OCI-LY1 (cell line): ENCODE data around the gene HEBP2.

Experiments used
- H2AFZ ChIP-seq: fragments of 200-600 bp; sonication (generic), shearing (Covaris generic); 2 replicates; pipeline ENCODE4 v1.6.0; 2014; ENCODE audit warnings: antibody characterized with exemption, mild to moderate bottlenecking, low read length
- H3F3A ChIP-seq: fragments of 200-600 bp; sonication (generic), shearing (Covaris generic); 2 replicates; pipeline ENCODE4 v1.6.0; 2014; ENCODE audit warnings: mild to moderate bottlenecking, antibody characterized with exemption, low read length, moderate library complexity; ENCODE audit not compliant: insufficient read depth
- H3K27ac ChIP-seq: fragments of 200-600 bp; sonication (generic); 2 replicates; pipeline ENCODE4 v1.5.1; 2014; ENCODE audit warnings: low read length, mixed run types, mild to moderate bottlenecking, low read depth; ENCODE audit not compliant: poor library complexity, severe bottlenecking
- H3K27me3 ChIP-seq: fragments of 200-600 bp; sonication (generic); 2 replicates; pipeline ENCODE4 v1.6.0; 2014; ENCODE audit warnings: antibody characterized with exemption, mild to moderate bottlenecking, low read length, moderate library complexity; ENCODE audit not compliant: insufficient read depth
- H3K36me3 ChIP-seq: fragments of 200-600 bp; sonication (generic); 2 replicates; pipeline ENCODE4 v1.6.1; 2014; ENCODE audit warnings: mild to moderate bottlenecking, antibody characterized with exemption, low read length, moderate library complexity, mixed read lengths; ENCODE audit not compliant: insufficient read depth
- H3K4me1 ChIP-seq: fragments of 200-600 bp; sonication (generic); 2 replicates; pipeline ENCODE4 v1.5.1; 2014; ENCODE audit warnings: mild to moderate bottlenecking, low read length, moderate library complexity; ENCODE audit not compliant: insufficient read depth, severe bottlenecking
- H3K4me2 ChIP-seq: fragments of 200-600 bp; sonication (generic), shearing (Covaris generic); 2 replicates; pipeline ENCODE4 v1.6.1; 2014; ENCODE audit warnings: low read length
- H3K4me3 ChIP-seq: fragments of 200-600 bp; sonication (generic); 2 replicates; pipeline ENCODE4 v1.5.1; 2014; ENCODE audit warnings: low read length, low read depth, mild to moderate bottlenecking, mixed read lengths; ENCODE audit not compliant: poor library complexity, severe bottlenecking
- H3K79me2 ChIP-seq: fragments of 200-600 bp; shearing (Covaris generic); 2 replicates; pipeline ENCODE4 v1.6.1; 2016; ENCODE audit warnings: mixed run types, low read length, mixed read lengths; ENCODE audit not compliant: insufficient read depth
- H3K9ac ChIP-seq: fragments of 200-600 bp; sonication (generic), shearing (Covaris generic); 2 replicates; pipeline ENCODE4 v1.6.1; 2014; ENCODE audit warnings: mild to moderate bottlenecking, low read length, mixed read lengths
- H3K9me2 ChIP-seq: fragments of 200-600 bp; sonication (generic), shearing (Covaris generic); 2 replicates; pipeline ENCODE4 v1.6.1; 2014; ENCODE audit warnings: low read depth, mild to moderate bottlenecking, low read length, mixed read lengths
- H3K9me3 ChIP-seq: fragments of 200-600 bp; shearing (Covaris generic); 2 replicates; pipeline ENCODE4 v1.6.1; 2014; ENCODE audit warnings: low read length, mixed read lengths
- H4K20me1 ChIP-seq: fragments of 200-600 bp; sonication (generic), shearing (Covaris generic); 2 replicates; pipeline ENCODE4 v1.6.0; 2016; ENCODE audit warnings: mild to moderate bottlenecking, low read length; ENCODE audit not compliant: insufficient read depth
- EZH2 ChIP-seq: fragments of 200-600 bp; sonication (generic), shearing (Covaris generic); IDR thresholded peaks from 2 replicates; pipeline ENCODE4 v1.8.0; 2017; ENCODE audit warnings: borderline replicate concordance, mixed run types, mild to moderate bottlenecking, antibody characterized with exemption, low read length, moderate library complexity, mixed read lengths
- TF ChIP-seq, protein P1 (sequence below): fragments of 200-600 bp; sonication (generic), shearing (Covaris generic); IDR thresholded peaks from 2 replicates; pipeline ENCODE4 v1.5.1; 2017; ENCODE audit warnings: mild to moderate bottlenecking, antibody characterized with exemption, low read length, moderate library complexity, mixed read lengths

The HEBP2 gene

DNA sequence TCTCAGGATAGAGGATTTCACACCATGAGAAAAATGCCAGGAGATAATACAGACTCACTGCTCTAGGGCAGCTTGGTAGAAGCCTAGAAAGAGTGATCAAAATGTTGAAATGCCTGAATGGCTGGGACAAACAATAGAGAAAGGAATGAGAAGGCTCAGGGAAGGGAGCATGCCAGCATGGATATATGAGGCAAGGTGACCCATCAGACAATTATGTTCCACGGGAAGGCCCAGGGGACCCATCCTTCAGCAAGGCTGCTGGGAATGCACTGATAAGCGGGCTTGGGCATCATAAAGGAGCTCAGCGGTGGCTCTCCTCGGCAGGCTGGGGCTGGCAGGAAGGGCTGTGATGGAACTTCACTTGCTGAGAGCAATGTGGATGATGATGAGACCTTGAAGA lies 12.2 kb downstream of the HEBP2 start:
- TF ChIP-seq EZH2, result no peak
- TF ChIP-seq, protein P1, sequence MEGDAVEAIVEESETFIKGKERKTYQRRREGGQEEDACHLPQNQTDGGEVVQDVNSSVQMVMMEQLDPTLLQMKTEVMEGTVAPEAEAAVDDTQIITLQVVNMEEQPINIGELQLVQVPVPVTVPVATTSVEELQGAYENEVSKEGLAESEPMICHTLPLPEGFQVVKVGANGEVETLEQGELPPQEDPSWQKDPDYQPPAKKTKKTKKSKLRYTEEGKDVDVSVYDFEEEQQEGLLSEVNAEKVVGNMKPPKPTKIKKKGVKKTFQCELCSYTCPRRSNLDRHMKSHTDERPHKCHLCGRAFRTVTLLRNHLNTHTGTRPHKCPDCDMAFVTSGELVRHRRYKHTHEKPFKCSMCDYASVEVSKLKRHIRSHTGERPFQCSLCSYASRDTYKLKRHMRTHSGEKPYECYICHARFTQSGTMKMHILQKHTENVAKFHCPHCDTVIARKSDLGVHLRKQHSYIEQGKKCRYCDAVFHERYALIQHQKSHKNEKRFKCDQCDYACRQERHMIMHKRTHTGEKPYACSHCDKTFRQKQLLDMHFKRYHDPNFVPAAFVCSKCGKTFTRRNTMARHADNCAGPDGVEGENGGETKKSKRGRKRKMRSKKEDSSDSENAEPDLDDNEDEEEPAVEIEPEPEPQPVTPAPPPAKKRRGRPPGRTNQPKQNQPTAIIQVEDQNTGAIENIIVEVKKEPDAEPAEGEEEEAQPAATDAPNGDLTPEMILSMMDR, result no peak
- Histone ChIP-seq H2AFZ (no peak overlapping the region), H3K4me2 (no peak overlapping the region), H4K20me1 (no peaks in the 10 kb centered on the region), H3K27ac (no peak overlapping the region), H3K9ac (no peak overlapping the region), H3K4me3 (no peak overlapping the region), H3K27me3 (no peaks in the 10 kb centered on the region), H3K9me2 (no peaks in the 10 kb centered on the region), H3K79me2 (no peaks in the 10 kb centered on the region), H3K36me3 (peaks cover 26% of the 10 kb centered on the region), H3K4me1 (no peaks in the 10 kb centered on the region), H3K9me3 (no peaks in the 10 kb centered on the region), H3F3A (no peaks in the 10 kb centered on the region)

DNA sequence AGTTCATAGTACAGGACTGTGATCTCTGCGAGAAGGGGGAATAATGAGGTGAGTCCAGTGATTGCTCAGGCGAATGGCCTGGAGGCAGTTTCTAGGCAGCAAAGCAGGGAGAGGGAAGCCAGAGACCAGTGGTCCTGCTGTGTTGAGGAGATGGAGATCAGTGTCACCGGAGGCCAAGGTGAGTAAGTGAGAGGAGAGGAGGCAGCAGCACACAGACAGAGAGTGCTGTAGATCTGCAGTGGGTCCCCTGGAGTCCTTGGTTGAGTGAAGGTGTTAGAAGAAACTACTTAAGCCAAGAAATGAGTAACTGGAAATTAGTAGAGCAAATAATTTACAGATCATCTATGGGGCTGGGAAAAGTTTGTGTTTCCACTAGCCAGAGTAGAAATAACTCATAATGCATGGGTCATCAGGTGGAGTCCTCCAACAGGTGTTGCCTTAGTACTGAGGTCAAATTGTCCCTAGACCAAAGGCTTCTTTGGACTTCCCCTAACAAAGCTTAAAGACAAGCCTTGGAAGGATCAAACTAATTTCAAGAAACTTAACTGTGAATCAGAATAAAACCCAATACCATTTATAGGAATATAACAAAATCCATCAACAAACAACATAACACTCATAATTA lies 13.6 kb downstream of the HEBP2 start:
- Histone ChIP-seq H3K9me3 (no peaks in the 10 kb centered on the region), H3K4me2 (no peak overlapping the region), H3K27me3 (no peaks in the 10 kb centered on the region), H3F3A (no peaks in the 10 kb centered on the region), H3K36me3 (peaks cover 14% of the 10 kb centered on the region), H3K4me3 (no peak overlapping the region), H3K9ac (no peak overlapping the region), H3K4me1 (no peaks in the 10 kb centered on the region), H2AFZ (no peak overlapping the region), H4K20me1 (no peaks in the 10 kb centered on the region), H3K27ac (no peak overlapping the region), H3K9me2 (no peaks in the 10 kb centered on the region), H3K79me2 (no peaks in the 10 kb centered on the region)
- no peak for TF ChIP-seq EZH2
- TF ChIP-seq, protein P1, result no peak

DNA sequence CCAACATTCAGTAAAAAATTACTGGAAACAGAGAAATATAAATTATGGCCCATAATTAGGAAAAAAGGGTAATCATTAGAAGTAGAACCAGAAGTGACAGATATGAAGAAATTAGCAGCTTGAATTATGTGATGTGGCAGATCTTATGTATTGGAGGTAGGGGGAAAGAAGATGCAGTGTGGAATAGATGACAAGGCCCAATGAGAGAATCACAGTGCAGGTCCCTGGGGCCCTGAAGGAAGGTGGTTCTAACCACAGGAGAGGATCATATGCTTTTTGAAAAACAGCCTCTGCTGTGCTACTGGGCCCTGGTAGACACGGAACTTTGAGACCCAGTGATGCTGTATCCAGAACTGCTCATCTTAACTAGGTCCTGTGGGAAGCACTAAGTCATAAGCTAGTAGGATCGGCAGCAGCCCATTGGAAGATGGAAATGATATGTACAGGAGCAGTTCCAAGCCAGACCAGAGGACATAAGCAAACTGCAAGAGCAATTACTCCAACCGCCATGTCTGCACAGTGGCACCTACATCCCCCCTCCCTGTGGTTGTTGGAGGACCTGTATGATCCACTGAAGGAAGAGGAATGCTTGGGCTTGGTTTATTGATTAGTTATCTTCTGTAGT lies 14.2 kb downstream of the HEBP2 start:
- no peak overlapping the region for H3K4me3 ChIP-seq
- H3F3A ChIP-seq, result no peaks in the 10 kb centered on the region
- peaks cover 8% of the 10 kb centered on the region for H3K36me3 ChIP-seq
- no peak for TF ChIP-seq EZH2
- no peak overlapping the region for H3K27ac ChIP-seq
- H3K9me3 ChIP-seq, result no peaks in the 10 kb centered on the region
- H3K4me2 ChIP-seq, result no peak overlapping the region
- no peaks in the 10 kb centered on the region for H3K27me3 ChIP-seq
- no peaks in the 10 kb centered on the region for H3K79me2 ChIP-seq
- H4K20me1 ChIP-seq, result no peaks in the 10 kb centered on the region
- H3K9ac ChIP-seq, result no peak overlapping the region
- no peak overlapping the region for H2AFZ ChIP-seq
- H3K9me2 ChIP-seq, result no peaks in the 10 kb centered on the region
- H3K4me1 ChIP-seq, result no peaks in the 10 kb centered on the region

DNA sequence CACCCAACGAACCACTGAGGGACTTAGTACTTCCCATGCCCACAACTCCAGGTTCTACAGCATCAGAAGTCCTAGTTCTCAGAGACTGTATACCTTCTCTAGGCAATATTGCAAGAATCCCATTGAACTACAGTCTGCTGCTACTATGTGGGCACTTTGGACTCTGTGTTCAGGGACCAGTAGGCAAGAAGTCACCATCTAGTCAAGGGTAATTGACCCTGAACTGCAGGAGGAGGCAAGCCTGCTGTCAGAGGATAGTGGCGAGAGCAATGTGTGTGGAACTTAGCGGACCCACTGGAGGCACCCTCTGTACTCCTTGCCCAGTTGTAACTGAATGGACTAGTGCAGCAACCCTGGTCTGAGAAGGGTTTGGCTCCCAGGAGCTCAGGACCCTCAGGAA lies 15.7 kb downstream of the HEBP2 start:
- Histone ChIP-seq H3K9me3 (no peaks in the 10 kb centered on the region), H4K20me1 (no peaks in the 10 kb centered on the region), H3K9me2 (no peaks in the 10 kb centered on the region), H3K27me3 (no peaks in the 10 kb centered on the region), H3K4me2 (no peak overlapping the region), H3K9ac (no peak overlapping the region), H2AFZ (no peak overlapping the region), H3K4me1 (no peaks in the 10 kb centered on the region), H3K4me3 (no peak overlapping the region), H3K79me2 (no peaks in the 10 kb centered on the region), H3K36me3 (no peaks in the 10 kb centered on the region), H3F3A (no peaks in the 10 kb centered on the region), H3K27ac (no peak overlapping the region)
- TF ChIP-seq EZH2, result no peak
